ENCODE results near the gene LRTM2.

The LRTM2 gene

DNA sequence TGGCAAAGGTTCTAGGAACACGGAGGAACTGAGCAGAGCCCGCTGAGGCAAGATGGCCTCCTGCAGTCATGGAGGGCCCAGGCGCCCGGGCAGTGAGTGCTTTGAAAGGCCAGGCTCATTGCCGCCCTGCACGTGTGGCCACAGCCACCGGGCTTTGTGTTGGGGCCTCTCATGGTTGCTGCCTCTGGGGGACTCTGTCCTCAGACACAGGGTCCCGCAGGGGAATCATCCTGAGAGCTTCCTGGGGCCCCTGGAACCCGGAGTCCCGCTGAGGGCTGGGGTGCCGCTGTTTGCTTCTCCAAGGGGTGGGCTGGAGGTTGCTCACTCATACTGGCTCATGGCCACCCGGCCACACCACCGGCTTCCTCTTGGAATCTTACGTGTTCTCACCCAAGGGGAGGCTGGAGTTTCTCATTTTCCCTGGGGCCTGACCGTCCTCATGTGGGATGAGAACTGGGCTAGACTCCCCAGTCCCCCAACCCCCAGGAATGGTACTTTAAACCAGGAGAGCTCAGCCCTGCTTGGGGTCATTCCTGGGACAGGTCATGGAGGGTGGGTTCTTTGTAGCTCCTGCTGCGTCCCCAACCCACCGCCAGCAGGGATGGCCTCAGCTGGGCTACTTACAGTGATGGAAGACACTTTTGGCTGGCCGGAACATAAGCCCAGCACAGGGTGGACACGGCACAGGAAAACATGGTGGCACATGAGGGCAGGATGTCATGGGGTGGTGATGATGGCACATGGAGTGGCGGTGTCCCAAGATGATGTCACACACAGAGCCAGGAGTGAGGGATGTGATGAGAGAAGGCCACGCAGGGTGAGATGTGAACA lies 21.1 kb upstream of the LRTM2 start:
- H3K27ac ChIP-seq = no peak overlapping the region
- no peak for TF ChIP-seq ZFX (IDR thresholded peaks at IDR 0.05; ENCODE audit: borderline replicate concordance)
- TF ChIP-seq, protein P1, sequence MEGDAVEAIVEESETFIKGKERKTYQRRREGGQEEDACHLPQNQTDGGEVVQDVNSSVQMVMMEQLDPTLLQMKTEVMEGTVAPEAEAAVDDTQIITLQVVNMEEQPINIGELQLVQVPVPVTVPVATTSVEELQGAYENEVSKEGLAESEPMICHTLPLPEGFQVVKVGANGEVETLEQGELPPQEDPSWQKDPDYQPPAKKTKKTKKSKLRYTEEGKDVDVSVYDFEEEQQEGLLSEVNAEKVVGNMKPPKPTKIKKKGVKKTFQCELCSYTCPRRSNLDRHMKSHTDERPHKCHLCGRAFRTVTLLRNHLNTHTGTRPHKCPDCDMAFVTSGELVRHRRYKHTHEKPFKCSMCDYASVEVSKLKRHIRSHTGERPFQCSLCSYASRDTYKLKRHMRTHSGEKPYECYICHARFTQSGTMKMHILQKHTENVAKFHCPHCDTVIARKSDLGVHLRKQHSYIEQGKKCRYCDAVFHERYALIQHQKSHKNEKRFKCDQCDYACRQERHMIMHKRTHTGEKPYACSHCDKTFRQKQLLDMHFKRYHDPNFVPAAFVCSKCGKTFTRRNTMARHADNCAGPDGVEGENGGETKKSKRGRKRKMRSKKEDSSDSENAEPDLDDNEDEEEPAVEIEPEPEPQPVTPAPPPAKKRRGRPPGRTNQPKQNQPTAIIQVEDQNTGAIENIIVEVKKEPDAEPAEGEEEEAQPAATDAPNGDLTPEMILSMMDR (IDR thresholded peaks at IDR 0.05) = no peak

DNA sequence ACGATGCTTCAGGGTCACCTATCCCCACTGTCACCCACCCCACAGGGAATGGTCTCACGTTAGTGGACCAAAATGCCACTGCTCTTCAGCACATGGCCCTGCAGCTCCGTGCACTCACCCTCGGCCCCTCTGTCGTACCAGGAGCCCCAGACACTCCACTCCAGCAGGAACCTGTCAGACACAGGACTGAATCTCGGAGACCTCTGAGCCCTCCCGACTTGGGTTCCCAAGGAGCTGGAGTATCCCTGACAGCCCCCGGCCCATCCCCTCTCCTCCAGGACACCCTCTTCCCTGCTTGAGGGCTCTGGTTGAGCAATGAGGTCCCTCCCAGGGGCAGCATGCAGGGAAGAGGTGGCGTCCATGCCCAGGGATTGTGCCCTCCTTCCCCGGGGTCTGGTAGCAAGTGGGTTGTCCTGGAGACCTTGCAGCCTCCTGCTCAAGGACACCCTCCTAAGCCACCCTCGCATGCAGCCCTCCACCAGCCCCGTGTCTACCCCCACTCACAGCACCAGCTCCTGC lies 20.4 kb upstream of the LRTM2 start:
- TF ChIP-seq, protein P1 (IDR thresholded peaks at IDR 0.05) = no peak
- TF ChIP-seq ZFX (IDR thresholded peaks at IDR 0.05; ENCODE audit: borderline replicate concordance) = no peak
- H3K27ac ChIP-seq = no peak overlapping the region

DNA sequence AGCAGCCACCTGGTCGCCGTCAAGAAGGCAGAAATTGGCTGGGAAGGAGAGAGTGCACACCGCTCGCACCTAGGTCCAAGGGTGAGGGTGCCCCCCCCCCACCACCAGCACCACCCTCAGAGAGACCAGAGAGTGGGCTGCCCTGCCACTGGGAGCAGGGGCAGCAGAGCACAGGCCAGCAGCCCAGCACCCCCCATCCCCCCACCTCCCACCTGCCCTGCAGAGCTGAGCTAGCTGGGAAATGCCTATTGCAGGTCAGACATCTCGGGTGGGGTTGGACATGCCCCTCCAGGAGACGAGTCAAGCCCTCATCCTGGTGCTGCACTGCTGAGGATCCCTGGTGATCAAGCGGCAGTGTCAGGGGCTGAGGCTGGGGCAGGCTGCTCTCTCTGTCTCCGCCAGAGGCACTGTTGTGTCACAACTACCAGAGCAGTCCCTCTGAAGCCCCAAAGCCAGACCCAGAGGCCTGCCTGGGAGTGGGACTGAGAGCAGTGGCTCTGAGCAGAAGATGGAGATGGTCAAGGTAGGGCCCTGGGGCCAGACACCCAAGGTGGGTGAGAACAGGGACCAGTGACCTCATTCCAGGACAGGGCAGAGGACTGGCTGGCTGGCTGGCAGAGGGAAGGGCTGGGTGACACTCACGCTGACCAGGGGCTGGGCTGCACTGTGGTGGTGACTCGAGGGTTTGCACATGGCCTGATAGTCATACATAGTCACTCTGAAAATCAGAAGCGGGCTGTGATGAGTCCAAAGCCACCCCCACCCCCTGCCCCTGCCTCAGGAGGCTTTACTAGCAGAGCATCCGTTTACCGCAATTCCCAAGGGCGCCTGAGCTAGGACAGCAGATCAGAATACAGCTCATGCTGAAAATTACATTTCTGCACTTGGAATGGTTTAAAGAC lies 19.7 kb upstream of the LRTM2 start:
- TF ChIP-seq, protein P1 (IDR thresholded peaks at IDR 0.05) = peak; percentile 45
- no peak for TF ChIP-seq ZFX (IDR thresholded peaks at IDR 0.05; ENCODE audit: borderline replicate concordance)
- no peak overlapping the region for H3K27ac ChIP-seq

DNA sequence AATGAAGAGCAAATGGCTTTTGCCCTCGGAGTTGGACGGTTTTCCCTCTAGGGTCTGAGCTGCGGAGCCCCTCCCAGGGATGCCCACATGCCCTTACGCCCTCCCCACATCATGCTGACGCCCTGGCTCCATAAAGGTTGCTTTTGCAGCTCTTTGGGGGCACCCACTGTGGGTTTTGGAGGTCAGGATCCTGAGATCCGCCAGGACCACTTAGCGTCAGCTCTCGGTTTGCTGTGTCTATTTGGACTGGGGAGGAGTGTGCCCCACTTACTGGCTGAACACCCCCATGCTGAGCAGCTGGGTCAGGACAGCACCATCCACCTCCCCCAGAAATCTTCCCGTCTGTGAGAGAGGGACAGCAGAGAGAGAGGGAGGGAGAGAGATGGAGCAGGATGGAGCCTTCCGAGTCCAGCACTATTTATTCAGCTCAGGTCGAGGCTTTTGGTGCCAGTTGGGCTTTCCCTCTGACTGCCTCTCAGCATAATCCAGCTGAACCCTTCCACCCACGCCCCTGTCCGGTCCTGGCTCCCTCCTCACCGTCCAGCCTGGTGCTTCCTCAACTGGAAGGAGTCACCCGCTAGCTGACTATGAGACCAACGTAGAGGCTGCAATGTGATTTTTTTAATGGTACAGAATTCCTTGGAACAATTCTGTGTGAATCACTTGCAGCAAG lies 18.9 kb upstream of the LRTM2 start:
- TF ChIP-seq, protein P1 (IDR thresholded peaks at IDR 0.05) = no peak
- TF ChIP-seq ZFX (IDR thresholded peaks at IDR 0.05; ENCODE audit: borderline replicate concordance) = no peak
- no peak overlapping the region for H3K27ac ChIP-seq

DNA sequence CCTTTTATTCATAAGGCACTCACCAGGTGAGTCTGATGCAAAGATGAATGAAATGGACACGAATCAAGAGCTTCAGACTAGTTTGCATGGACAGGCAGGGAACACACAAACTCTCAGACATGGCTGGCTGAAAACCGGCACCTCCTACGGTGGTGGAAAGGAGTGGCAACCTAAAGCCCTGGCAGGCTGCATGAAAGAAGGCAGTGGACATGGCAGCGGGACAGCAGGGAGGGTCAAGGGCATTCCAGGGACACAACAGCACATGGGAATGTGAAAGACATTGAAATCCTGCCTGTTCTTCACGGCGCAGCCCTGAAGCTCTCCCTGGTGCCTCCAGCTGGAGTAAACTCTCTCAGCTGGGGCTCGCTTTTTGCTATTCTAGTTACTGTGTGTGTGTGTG lies 16.6 kb upstream of the LRTM2 start:
- no peak for TF ChIP-seq ZFX (IDR thresholded peaks at IDR 0.05; ENCODE audit: borderline replicate concordance)
- TF ChIP-seq, protein P1 (IDR thresholded peaks at IDR 0.05) = no peak
- no peak overlapping the region for H3K27ac ChIP-seq

DNA sequence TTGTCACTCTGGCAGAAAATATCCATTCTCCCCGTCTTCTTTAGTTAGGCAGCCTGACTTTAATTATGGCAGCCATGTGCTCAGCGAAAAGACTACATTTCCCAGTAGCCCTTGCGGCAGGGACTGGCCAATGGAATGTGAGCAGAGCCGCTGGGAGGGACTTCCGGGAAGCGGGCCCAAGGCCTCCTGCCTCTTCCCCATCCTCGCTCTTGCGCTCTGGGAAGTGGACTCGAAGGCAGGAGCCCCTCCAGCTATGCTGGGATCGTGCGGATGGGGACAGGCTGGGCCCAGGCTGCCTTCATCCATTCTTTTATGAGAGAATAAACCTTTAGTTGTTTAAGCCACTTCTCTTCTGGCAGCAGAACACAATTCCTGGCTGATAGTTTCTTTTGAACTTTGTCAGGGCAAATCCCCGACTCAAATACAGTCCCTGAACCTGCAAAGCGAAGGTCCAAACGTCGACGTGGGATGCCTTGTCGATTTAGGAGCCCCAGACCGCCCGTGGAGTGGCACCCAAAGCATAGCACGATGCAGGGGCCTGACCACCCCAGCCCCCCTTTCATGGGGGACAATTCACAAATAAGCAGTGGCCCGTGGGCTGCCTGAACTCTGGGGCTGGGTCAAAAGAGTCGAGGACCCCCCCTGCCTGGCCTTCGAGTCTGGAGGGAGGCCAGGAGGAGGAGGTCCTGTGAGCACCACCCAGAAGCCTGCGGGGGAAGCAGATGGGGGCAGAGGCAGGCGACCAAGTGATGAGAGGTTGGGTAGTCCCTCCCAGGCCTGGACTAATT lies 15.6 kb upstream of the LRTM2 start:
- TF ChIP-seq ZFX (IDR thresholded peaks at IDR 0.05; ENCODE audit: borderline replicate concordance) = no peak
- TF ChIP-seq, protein P1 (IDR thresholded peaks at IDR 0.05) = no peak
- H3K27ac ChIP-seq = no peak overlapping the region
